ACC112 (cell line): Measurements from ENCODE around the gene SRSF5.

Experiments used
- H2AFZ ChIP-seq: fragments of 200-600 bp; sonication (generic); one replicate; pipeline ENCODE4 v1.6.0; 2017; ENCODE audit warnings: antibody characterized with exemption, low read length; ENCODE audit not compliant: unreplicated experiment
- H3K27ac ChIP-seq: fragments of 200-600 bp; sonication (generic); 2 replicates; pipeline ENCODE4 v1.5.1; 2014; ENCODE audit warnings: low read depth, mild to moderate bottlenecking, antibody characterized with exemption, low read length, moderate library complexity
- H3K27me3 ChIP-seq: fragments of 200-600 bp; sonication (generic); 2 replicates; pipeline ENCODE4 v1.6.1; 2014; ENCODE audit warnings: mild to moderate bottlenecking, antibody characterized with exemption, low read length, moderate library complexity, mixed read lengths; ENCODE audit not compliant: insufficient read depth
- H3K36me3 ChIP-seq: fragments of 200-600 bp; sonication (generic); 2 replicates; pipeline ENCODE4 v1.6.1; 2016; ENCODE audit warnings: mild to moderate bottlenecking, antibody characterized with exemption, low read length, moderate library complexity, mixed read lengths; ENCODE audit not compliant: insufficient read depth
- H3K4me1 ChIP-seq: fragments of 200-600 bp; sonication (generic); one replicate; pipeline ENCODE4 v1.6.1; 2016; ENCODE audit warnings: low read length, mixed read lengths; ENCODE audit not compliant: insufficient read depth, unreplicated experiment, control insufficient read depth
- H3K4me3 ChIP-seq: fragments of 200-600 bp; sonication (generic); 2 replicates; pipeline ENCODE4 v1.5.1; 2014; ENCODE audit warnings: mild to moderate bottlenecking, low read depth, low read length
- H3K79me2 ChIP-seq: fragments of 200-600 bp; sonication (generic); one replicate; pipeline ENCODE4 v1.6.0; 2016; ENCODE audit warnings: low read length; ENCODE audit not compliant: control insufficient read depth, unreplicated experiment, insufficient read depth

The SRSF5 gene

GRCh38 chr14:69820991-69821390, 54.0 kb downstream of the SRSF5 start:
- Histone ChIP-seq H3K27ac (no peak overlapping the region), H3K4me1 (no peaks in the 10 kb centered on the region), H3K4me3 (no peak overlapping the region), H3K27me3 (peaks cover 50% of the 10 kb centered on the region), H2AFZ (no peak overlapping the region), H3K79me2 (no peaks in the 10 kb centered on the region), H3K36me3 (no peaks in the 10 kb centered on the region)
